ENCODE data around the gene ZNF35. TPM values are rescaled to one million over a fixed set of nuclear protein-coding genes. Genes with fewer than 3 reads are reported as not detected.

ZNF35 gene
- 1 to 10 TPM; 4.7 to 8.1 (median 6.5) TPM for polyA plus RNA-seq

DNA sequence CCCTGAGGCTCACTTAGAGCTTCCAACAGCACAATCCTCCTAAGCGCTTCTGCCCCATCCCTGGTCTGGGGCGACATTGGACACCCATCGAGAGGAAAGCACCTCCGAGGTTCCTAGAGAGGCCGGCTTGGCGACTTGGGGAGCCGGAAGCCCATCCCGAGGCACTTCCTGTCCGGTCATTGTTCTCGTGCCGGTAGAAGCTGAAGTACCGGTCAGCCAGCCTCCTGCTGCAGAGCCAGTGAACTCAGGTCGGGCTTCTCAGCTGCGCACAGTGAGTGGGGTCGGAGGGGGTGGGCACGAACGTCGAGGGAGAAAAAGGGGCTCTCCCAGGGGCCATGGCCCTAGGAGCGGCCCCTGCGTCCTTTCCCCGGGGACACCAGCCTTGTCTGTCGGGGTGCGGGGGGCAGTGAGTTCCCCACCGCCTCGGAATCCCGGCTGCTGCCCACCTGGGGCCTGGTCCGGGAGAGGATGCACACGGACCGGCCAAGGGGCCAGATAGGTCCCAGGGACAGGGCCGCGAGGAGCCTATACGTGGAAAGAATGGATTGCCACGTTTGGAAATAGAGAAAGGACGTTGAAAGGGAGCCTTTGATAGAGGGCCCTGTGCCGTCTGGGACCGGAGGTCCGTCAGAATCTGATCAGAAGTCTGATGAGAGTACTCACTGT, at the start of gene ZNF35:
TSS of gene ZNF35 (plus strand) at position 169 of the 666 bp plus-strand sequence. CDS start 2,336 bp downstream, outside the sequence.
- peak within 1 kb of the TSS; percentile 71 to 92 (median 86) for H3K27ac Mint-ChIP-seq
- H3K9me3 Mint-ChIP-seq = peaks cover 0 to 15% (median 6%) of the 10 kb centered on the region in 6 donors
- H3K4me1 Mint-ChIP-seq = peaks cover 30 to 42% of the 10 kb centered on the region in 2 donors
- H3K36me3 Mint-ChIP-seq = peaks cover 19 to 34% (median 24%) of the 10 kb centered on the region in 3 donors
- no peaks in the 10 kb centered on the region for H3K27me3 Mint-ChIP-seq (ENCODE audit: low read depth in 3 of 3)
- peak; percentile 49 to 62 (median 56) for DNase-seq
- peak within 1 kb of the TSS; percentile 80 to 94 (median 91) for H3K4me3 Mint-ChIP-seq

DNA sequence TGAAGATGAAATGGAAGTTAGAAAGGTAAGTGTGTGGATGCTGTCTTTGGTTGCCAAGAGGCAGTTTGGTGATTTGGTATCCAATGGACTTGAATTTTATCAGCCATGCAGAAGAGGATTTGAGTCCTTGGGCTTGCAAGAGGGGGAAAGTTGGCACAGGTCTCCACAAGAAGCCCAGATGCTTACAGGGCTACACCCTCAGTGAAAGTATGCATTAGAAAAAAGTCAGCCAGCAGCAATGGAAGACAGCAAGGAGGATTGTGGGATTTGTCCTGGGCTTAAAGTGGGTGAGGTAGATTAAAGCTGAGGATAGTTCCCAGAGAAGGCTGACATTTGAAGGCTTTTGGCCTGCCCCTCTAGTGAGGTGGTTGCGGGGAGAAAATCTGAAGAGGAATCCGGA, 46.8 kb upstream of the ZNF35 start:
- no peak overlapping the region for H3K4me3 Mint-ChIP-seq
- H3K27me3 Mint-ChIP-seq (ENCODE audit: low read depth in 3 of 3) = peaks cover 0 to 1% (median 0%) of the 10 kb centered on the region in 3 donors
- H3K27ac Mint-ChIP-seq = no peak overlapping the region
- H3K36me3 Mint-ChIP-seq = peaks cover 16 to 63% (median 44%) of the 10 kb centered on the region in 3 donors
- no peak for DNase-seq
- peaks cover 11 to 35% (median 19%) of the 10 kb centered on the region in 6 donors for H3K9me3 Mint-ChIP-seq
- no peaks in the 10 kb centered on the region for H3K4me1 Mint-ChIP-seq

DNA sequence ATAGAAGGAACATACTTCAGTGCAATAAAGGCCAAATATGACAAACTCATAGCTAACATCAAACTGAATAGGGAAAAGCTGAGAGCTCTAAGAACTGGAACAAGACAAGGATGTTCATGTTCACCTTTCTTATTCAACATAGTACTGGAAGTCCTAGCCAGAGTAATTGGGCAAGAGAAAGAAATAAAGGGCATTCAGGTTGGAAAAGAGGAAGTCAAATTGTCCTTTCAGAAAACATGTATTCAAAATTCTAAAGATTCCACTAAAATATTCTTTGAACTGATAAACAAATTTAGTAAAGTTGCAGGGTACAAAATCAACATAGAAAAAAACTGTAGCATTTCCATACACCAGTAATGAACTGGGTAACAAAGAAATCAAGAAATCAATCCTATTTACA, 35.9 kb upstream of the ZNF35 start:
- Mint-ChIP-seq H3K27ac (no peak overlapping the region), H3K9me3 (peaks cover 0 to 6% (median 2%) of the 10 kb centered on the region in 6 donors), H3K36me3 (peaks cover 7 to 16% (median 13%) of the 10 kb centered on the region in 3 donors), H3K4me1 (no peaks in the 10 kb centered on the region), H3K27me3 (ENCODE audit: low read depth in 3 of 3) (no peaks in the 10 kb centered on the region), H3K4me3 (no peak overlapping the region)
- no peak for DNase-seq

DNA sequence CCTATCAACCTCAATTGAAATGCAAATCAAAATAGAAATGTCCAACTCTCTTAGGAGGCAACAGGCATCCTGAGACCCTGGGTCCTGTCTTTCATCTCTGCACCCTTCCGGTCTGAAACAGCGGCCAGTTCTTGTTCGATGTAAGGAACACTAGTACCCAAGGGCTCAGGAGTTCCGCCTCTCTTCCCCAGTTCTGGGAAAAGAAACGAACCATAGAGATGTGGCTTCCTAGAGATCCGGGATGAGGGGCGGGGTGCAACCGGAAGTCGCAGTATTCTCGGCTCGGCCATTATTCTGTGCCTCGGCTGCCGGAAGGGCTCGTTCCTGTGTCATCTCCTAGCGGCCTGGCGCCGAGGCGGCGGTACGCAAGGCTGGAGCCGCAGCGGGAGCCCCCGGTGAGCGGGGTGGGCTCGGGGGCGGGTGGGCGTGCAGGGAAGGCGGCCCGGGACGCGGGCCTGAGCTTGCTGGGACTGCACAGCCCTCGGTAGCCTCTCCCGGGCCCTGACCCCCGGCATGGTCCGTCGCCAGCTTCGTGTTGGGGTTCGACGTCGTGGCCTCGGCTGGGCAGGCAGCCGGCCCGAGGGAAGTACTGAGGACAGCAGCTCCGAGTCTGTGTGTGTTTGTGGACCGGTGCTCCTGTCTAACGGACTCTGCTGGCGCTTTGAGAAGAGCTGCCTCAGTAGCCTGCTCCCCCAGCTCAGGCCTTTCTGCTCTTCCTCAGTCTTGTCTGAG, 23.6 kb upstream of the ZNF35 start, which contains the start of gene ZNF197:
TSS of gene ZNF197 (plus strand) at position 288 of the 732 bp plus-strand sequence. CDS start 4,119 bp downstream, outside the sequence.
- Mint-ChIP-seq H3K27me3 (ENCODE audit: low read depth in 3 of 3) (peaks cover 0 to 14% (median 6%) of the 10 kb centered on the region in 3 donors), H3K36me3 (peaks cover 0 to 14% (median 0%) of the 10 kb centered on the region in 3 donors), H3K9me3 (no peaks in the 10 kb centered on the region), H3K27ac (peak within 1 kb of the TSS; percentile 85 to 93 (median 89)), H3K4me3 (peak within 1 kb of the TSS; percentile 89 to 94 (median 92)), H3K4me1 (peaks cover 38 to 59% of the 10 kb centered on the region in 2 donors)
- peak; percentile 49 to 62 (median 60) for DNase-seq

DNA sequence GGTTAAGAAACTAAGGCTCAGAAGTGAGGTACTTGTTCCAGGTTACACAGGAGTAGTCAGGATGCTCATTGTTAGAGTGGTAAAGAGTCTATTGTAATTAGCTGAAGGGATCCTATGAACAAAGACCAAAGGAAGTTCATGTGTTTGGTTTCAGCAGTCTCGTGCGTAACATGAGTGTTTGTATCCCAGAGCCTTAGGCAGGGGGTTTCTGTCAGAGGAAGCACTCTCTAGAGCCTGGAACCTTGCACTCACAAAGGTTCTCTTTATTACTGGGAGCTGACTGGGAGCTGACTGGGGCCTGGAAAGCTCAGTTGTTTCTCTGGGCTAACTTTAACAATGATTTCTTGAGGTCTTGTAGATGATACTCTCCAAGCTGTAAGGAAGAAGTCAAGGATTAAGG, 19.8 kb upstream of the ZNF35 start:
- Mint-ChIP-seq H3K4me1 (peaks cover 39 to 69% of the 10 kb centered on the region in 2 donors), H3K36me3 (peaks cover 9 to 31% (median 14%) of the 10 kb centered on the region in 3 donors), H3K27me3 (ENCODE audit: low read depth in 3 of 3) (peaks cover 0 to 14% (median 6%) of the 10 kb centered on the region in 3 donors), H3K27ac (peak overlapping the region in 1 of 6 donors; percentile 30), H3K4me3 (no peak overlapping the region), H3K9me3 (no peaks in the 10 kb centered on the region)
- DNase-seq = no peak

DNA sequence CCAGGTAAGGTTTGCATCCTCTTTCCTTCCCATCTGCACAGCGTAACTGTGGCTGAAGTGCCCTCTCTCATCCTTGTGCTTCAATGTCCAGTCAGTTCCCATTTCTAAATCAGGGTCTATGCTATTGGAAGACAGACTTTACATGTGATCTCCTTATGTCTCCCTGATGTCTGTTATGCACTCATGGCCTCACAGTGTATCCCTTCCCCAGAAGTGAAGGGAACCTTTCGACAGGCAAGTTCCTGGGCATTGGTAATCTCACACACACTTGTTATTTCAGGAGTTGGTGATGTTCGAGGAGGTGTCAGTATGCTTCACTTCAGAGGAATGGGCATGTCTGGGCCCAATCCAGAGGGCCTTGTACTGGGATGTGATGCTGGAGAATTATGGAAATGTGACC, 16.3 kb upstream of the ZNF35 start:
- H3K27ac Mint-ChIP-seq = peak overlapping the region in 1 of 6 donors; percentile 2

DNA sequence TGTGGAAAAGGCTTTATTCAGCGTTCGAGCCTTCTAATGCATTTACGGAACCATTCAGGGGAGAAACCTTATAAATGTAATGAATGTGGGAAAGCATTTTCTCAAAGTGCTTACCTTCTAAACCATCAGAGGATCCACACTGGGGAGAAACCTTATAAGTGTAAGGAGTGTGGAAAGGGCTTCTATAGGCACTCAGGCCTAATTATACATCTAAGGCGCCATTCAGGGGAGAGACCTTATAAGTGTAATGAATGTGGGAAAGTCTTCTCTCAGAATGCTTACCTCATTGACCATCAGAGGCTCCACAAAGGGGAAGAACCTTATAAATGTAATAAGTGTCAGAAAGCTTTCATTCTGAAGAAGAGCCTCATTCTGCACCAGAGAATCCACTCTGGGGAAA, 6.2 kb upstream of the ZNF35 start:
- DNase-seq = no peak
- Mint-ChIP-seq H3K27me3 (ENCODE audit: low read depth in 3 of 3) (peaks cover 0 to 1% (median 0%) of the 10 kb centered on the region in 3 donors), H3K36me3 (peaks cover 57 to 79% (median 65%) of the 10 kb centered on the region in 3 donors), H3K4me3 (no peak overlapping the region), H3K4me1 (peaks cover 11 to 32% of the 10 kb centered on the region in 2 donors), H3K27ac (no peak overlapping the region), H3K9me3 (peaks cover 19 to 57% (median 40%) of the 10 kb centered on the region in 6 donors)

More for the DNA sequence above, 16.3 kb upstream of the ZNF35 start:
- peaks cover 16 to 40% of the 10 kb centered on the region in 2 donors for H3K4me1 Mint-ChIP-seq
- DNase-seq = no peak
- peaks cover 0 to 3% (median 2%) of the 10 kb centered on the region in 3 donors for H3K27me3 Mint-ChIP-seq (ENCODE audit: low read depth in 3 of 3)
- H3K4me3 Mint-ChIP-seq = no peak overlapping the region
- peaks cover 27 to 55% (median 43%) of the 10 kb centered on the region in 3 donors for H3K36me3 Mint-ChIP-seq
- peaks cover 0 to 2% (median 0%) of the 10 kb centered on the region in 6 donors for H3K9me3 Mint-ChIP-seq

DNA sequence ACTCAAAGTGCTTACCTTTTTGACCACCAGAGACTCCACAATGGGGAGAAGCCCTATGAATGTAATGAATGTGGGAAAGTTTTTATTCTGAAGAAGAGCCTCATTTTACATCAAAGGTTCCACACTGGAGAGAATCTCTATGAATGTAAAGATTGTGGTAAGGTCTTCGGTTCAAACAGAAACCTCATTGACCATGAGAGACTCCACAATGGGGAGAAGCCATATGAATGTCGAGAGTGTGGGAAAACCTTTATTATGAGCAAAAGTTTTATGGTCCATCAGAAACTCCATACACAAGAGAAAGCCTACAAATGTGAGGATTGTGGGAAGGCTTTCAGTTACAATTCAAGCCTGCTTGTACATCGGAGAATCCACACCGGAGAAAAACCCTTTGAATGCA, 5.5 kb upstream of the ZNF35 start:
- Mint-ChIP-seq H3K36me3 (peaks cover 50 to 72% (median 58%) of the 10 kb centered on the region in 3 donors), H3K9me3 (peaks cover 19 to 57% (median 40%) of the 10 kb centered on the region in 6 donors), H3K4me1 (peaks cover 13 to 33% of the 10 kb centered on the region in 2 donors), H3K27me3 (ENCODE audit: low read depth in 3 of 3) (peaks cover 0 to 1% (median 0%) of the 10 kb centered on the region in 3 donors), H3K4me3 (no peak overlapping the region), H3K27ac (no peak overlapping the region)
- DNase-seq = no peak

DNA sequence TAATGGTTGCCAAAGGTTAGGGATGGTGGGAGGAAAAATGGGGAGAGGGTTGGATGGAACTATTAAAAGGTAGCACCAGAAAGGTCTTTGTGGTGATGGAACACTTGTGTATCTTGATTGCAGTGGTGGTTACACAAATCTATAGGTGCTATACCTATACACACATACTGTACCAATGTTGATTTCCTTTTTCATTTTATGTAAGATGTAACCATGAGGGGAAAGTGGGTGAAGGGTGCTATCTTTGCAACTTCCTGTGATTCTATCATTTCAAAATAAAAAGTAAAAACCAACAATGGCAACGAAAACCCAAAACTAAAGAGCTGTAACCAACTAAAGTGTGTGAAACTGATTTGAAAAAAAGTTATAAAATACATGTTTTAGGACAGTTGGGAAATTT, 761 bp upstream of the ZNF35 start:
- Mint-ChIP-seq H3K4me1 (peaks cover 30 to 38% of the 10 kb centered on the region in 2 donors), H3K9me3 (peaks cover 4 to 24% (median 15%) of the 10 kb centered on the region in 6 donors), H3K27ac (peak overlapping the region; percentile 71 to 92 (median 86)), H3K27me3 (ENCODE audit: low read depth in 3 of 3) (no peaks in the 10 kb centered on the region), H3K4me3 (peak overlapping the region; percentile 80 to 94 (median 91)), H3K36me3 (peaks cover 20 to 37% (median 24%) of the 10 kb centered on the region in 3 donors)
- peak in 1 of 3 donors; percentile 9 for DNase-seq

DNA sequence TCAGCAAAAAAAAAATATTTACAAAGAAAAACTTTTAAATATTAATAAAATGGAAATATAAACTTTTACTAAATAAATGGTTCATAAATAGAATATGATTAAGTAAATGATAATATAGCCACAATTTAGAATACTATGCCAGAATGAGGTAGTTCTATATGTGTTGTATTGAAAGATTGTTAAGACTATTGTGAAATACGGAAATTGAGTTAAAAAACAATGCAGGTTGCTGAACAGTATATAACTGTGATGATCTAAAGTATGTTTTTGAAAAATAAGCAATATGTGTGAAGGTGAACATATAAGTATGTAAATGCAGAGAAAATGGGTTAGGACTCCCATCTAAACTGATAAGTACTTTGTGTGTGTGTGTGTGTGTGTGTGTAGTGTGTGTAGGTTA, 1.2 kb downstream of the ZNF35 start:
- Mint-ChIP-seq H3K9me3 (peaks cover 0 to 11% (median 2%) of the 10 kb centered on the region in 6 donors), H3K36me3 (peaks cover 24 to 41% (median 31%) of the 10 kb centered on the region in 3 donors)

DNA sequence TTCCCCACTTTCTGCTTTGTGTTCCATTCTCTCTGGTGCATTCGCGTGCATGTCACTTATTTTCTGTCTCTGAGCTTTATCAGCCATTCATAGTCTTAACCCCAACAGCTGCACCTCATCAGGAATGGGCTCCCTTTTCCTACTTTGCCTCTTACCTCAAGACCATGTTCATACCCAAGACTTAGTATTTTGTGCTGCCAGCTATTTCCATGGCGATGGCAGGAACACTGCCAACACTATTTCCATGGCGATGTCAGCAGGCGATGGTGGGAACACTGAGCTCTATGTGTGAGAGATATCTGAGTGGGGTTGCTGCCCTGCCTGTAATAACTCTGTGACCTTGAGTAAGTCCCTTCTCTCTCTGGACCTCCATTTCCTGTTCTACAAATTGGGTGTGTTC, 5.5 kb downstream of the ZNF35 start:
- Mint-ChIP-seq H3K36me3 (peaks cover 58 to 65% (median 63%) of the 10 kb centered on the region in 3 donors), H3K4me3 (no peak overlapping the region), H3K27me3 (ENCODE audit: low read depth in 3 of 3) (no peaks in the 10 kb centered on the region), H3K4me1 (peaks cover 11 to 21% of the 10 kb centered on the region in 2 donors), H3K9me3 (peaks cover 8 to 16% (median 14%) of the 10 kb centered on the region in 6 donors), H3K27ac (no peak overlapping the region)
- no peak for DNase-seq

More for the DNA sequence above, 1.2 kb downstream of the ZNF35 start:
- DNase-seq = no peak
- no peaks in the 10 kb centered on the region for H3K27me3 Mint-ChIP-seq (ENCODE audit: low read depth in 3 of 3)
- peak overlapping the region in 3 of 5 donors; percentile 80 to 94 (median 91) for H3K4me3 Mint-ChIP-seq
- H3K27ac Mint-ChIP-seq = peak overlapping the region in 1 of 6 donors; percentile 84
- H3K4me1 Mint-ChIP-seq = peaks cover 30 to 49% of the 10 kb centered on the region in 2 donors

DNA sequence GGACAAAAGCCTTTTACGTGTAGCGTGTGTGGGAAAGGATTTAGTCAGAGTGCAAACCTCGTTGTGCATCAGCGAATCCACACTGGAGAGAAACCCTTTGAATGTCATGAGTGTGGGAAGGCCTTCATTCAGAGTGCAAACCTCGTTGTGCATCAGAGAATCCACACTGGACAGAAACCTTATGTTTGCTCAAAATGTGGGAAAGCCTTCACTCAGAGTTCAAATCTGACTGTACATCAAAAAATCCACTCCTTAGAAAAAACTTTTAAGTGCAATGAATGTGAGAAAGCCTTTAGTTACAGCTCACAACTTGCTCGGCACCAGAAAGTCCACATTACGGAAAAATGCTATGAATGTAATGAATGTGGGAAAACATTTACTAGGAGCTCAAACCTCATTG, 10.5 kb downstream of the ZNF35 start:
- H3K36me3 Mint-ChIP-seq = peaks cover 59 to 77% (median 68%) of the 10 kb centered on the region in 3 donors
- H3K4me1 Mint-ChIP-seq = peaks cover 2 to 4% of the 10 kb centered on the region in 2 donors
- DNase-seq = no peak
- H3K27me3 Mint-ChIP-seq (ENCODE audit: low read depth in 3 of 3) = no peaks in the 10 kb centered on the region
- no peak overlapping the region for H3K4me3 Mint-ChIP-seq
- no peak overlapping the region for H3K27ac Mint-ChIP-seq
- H3K9me3 Mint-ChIP-seq = peaks cover 8 to 31% (median 21%) of the 10 kb centered on the region in 6 donors

DNA sequence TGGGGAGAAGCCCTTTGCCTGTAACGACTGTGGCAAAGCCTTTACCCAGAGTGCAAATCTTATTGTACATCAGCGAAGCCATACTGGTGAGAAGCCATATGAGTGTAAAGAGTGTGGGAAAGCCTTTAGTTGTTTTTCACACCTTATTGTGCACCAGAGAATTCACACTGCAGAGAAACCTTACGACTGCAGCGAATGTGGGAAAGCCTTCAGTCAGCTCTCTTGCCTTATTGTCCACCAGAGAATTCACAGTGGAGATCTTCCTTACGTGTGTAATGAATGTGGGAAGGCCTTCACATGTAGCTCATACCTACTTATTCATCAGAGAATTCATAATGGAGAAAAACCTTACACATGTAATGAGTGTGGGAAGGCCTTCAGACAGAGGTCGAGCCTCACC, 10.9 kb downstream of the ZNF35 start:
- no peak overlapping the region for H3K4me3 Mint-ChIP-seq
- peaks cover 8 to 31% (median 21%) of the 10 kb centered on the region in 6 donors for H3K9me3 Mint-ChIP-seq
- peaks cover 55 to 75% (median 64%) of the 10 kb centered on the region in 3 donors for H3K36me3 Mint-ChIP-seq
- H3K27me3 Mint-ChIP-seq (ENCODE audit: low read depth in 3 of 3) = no peaks in the 10 kb centered on the region
- no peak for DNase-seq
- H3K4me1 Mint-ChIP-seq = peaks cover 0 to 2% of the 10 kb centered on the region in 2 donors
- H3K27ac Mint-ChIP-seq = no peak overlapping the region
